Lung (tissue), 12 donors: ENCODE data around the gene POLR2L. TPM values are rescaled to one million over a fixed set of nuclear protein-coding genes. Genes with fewer than 3 reads are reported as not detected.

ENCODE experiments used
- ATAC-seq: fragments of 200-7000 bp; cut with Tn5 transposase; one replicate; pipeline ENCODE4 v1.9.1; 2020; ENCODE audit warnings: moderate number of reproducible peaks; ENCODE audit not compliant: insufficient read depth, low FRiP score
- DNase-seq, 3 donors: peaks; one replicate each; pipeline ENCODE4 v3.0.0-alpha.2; 2013 to 2017
- H3K27ac ChIP-seq, 2 donors: one replicate each; pipeline ENCODE4 v1.5.1; 2013; ENCODE audit warnings: mild to moderate bottlenecking in 2 of 2, moderate library complexity in 2 of 2, control low read depth in 1 of 2, inconsistent platforms in 1 of 2, low read depth in 1 of 2, low read length in 1 of 2
- H3K27me3 ChIP-seq, 3 donors: one replicate each; pipeline ENCODE4 v1.5.1; 2013; ENCODE audit warnings: low read length in 2 of 3; ENCODE audit not compliant: control insufficient read depth in 3 of 3, insufficient read depth in 3 of 3
- H3K36me3 ChIP-seq, 4 donors: one replicate each; pipeline ENCODE4 v1.5.1; 2013; ENCODE audit warnings: low read length in 4 of 4, mild to moderate bottlenecking in 1 of 4, moderate library complexity in 1 of 4; ENCODE audit not compliant: control insufficient read depth in 4 of 4, insufficient read depth in 4 of 4
- H3K4me1 ChIP-seq, 5 donors: one replicate each; pipeline ENCODE4 v1.5.1; 2013; ENCODE audit warnings: low read length in 5 of 5, mild to moderate bottlenecking in 2 of 5, moderate library complexity in 1 of 5; ENCODE audit not compliant: control insufficient read depth in 5 of 5, insufficient read depth in 5 of 5
- H3K4me3 ChIP-seq: one replicate; pipeline ENCODE4 v1.5.1; 2013; ENCODE audit warnings: mild to moderate bottlenecking, control low read depth, moderate library complexity
- H3K9ac ChIP-seq, 2 donors: one replicate each; pipeline ENCODE4 v1.5.1; 2013; ENCODE audit warnings: low read length in 2 of 2, control low read depth in 1 of 2; ENCODE audit not compliant: insufficient read depth in 1 of 2
- H3K9me3 ChIP-seq, 4 donors: one replicate each; pipeline ENCODE4 v1.5.1; 2013; ENCODE audit warnings: low read length in 3 of 4, mild to moderate bottlenecking in 1 of 4, moderate library complexity in 1 of 4; ENCODE audit not compliant: control insufficient read depth in 4 of 4, insufficient read depth in 3 of 4
- CTCF ChIP-seq: IDR thresholded peaks from 2 replicates; pipeline ENCODE4 v1.5.1; 2012; ENCODE audit warnings: mild to moderate bottlenecking; ENCODE audit errors: control extremely low read depth, extremely low read depth
- WGBS, 2 donors: extraction: QIAGEN DNeasy Blood & Tissue Kit; methylation state at CpG; one replicate each; pipeline ENCODE4 v1.1.7; 2013; 5-methylcytosine and 5-hydroxymethylcytosine counted together
- polyA plus RNA-seq, 2 donors: library from polyadenylated mRNA; stranded (reverse); fragments of 200-250 nt; gene quantifications; one replicate each; pipeline ENCODE4 v1.2.1, GENCODE V29; 2013
- total RNA-seq, 2 donors: library from RNA; depleted of rRNA in 1 of 2; stranded (reverse); fragments of >200 nt in 1 of 2; gene quantifications; one replicate each; pipeline ENCODE4 v1.2.1, GENCODE V29; 2014 to 2021
- donor health status: control.
- donor health status: control.
- donor health status: Bipolar disorder and iron deficiency.
- donor health status: healthy.
- donor health status: DM: yes; HTN: yes; CAD: no.

POLR2L gene
- total and polyA plus RNA-seq, 4 donors = 144 to 183 (median 167) TPM

GRCh38 chr11:886568-886967 lies 44.2 kb upstream of the POLR2L start:
- ATAC-seq (no peak), DNase-seq (no peak)
- no peak overlapping the region for H3K27ac ChIP-seq
- H3K36me3 ChIP-seq = peaks cover 0 to 48% (median 7%) of the 10 kb centered on the region in 4 donors
- H3K4me1 ChIP-seq = peaks cover 0 to 12% (median 0%) of the 10 kb centered on the region in 5 donors
- 97% methylated on average over 17 of the region's 17 CpGs for WGBS, 2 donors
- H3K27me3 ChIP-seq = no peaks in the 10 kb centered on the region
- TF ChIP-seq CTCF = no peak
- no peak overlapping the region for H3K4me3 ChIP-seq
- H3K9ac ChIP-seq = no peak overlapping the region
- no peaks in the 10 kb centered on the region for H3K9me3 ChIP-seq

- WGBS, 2 donors = 88 to 92% methylated on average over 16 of the region's 16 CpGs
- TF ChIP-seq CTCF = no peak
Observed at GRCh38 chr11:884578-885070, 42.3 kb upstream of the POLR2L start.

DNA sequence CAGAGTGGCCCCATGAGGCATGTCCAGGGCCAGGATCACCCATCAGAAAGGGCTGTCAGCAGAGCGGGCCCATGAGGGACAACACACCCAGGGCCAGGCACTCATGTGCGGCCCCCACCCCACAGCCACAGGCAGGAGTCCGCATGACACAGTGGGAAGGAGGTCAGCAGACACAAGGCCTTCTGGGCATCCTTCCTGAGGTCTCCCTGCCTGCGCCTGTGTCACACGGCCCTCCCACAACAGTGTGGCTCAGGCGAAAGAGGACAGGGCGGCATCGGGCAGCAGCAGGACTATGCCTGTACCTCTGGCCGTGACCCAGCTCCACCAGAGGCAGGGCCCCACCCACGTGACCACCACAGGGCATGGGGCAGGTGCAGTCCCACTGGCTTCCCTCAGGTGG lies 41.2 kb upstream of the POLR2L start:
- H3K4me3 ChIP-seq = no peak overlapping the region
- no peaks in the 10 kb centered on the region for H3K9me3 ChIP-seq
- H3K27me3 ChIP-seq = no peaks in the 10 kb centered on the region
- 84 to 96% methylated on average over 10 of the region's 10 CpGs for WGBS, 2 donors
- H3K9ac ChIP-seq = no peak overlapping the region
- DNase-seq (no peak), ATAC-seq (no peak)
- no peak for TF ChIP-seq CTCF
- H3K4me1 ChIP-seq = no peaks in the 10 kb centered on the region
- peaks cover 0 to 50% (median 8%) of the 10 kb centered on the region in 4 donors for H3K36me3 ChIP-seq
- no peak overlapping the region for H3K27ac ChIP-seq

More at GRCh38 chr11:884578-885070, 42.3 kb upstream of the POLR2L start:
- DNase-seq (no peak), ATAC-seq (no peak)
- Histone ChIP-seq H3K4me1 (no peaks in the 10 kb centered on the region), H3K27me3 (no peaks in the 10 kb centered on the region), H3K27ac (no peak overlapping the region), H3K4me3 (no peak overlapping the region), H3K9me3 (no peaks in the 10 kb centered on the region), H3K9ac (no peak overlapping the region), H3K36me3 (peaks cover 0 to 54% (median 8%) of the 10 kb centered on the region in 4 donors)

DNA sequence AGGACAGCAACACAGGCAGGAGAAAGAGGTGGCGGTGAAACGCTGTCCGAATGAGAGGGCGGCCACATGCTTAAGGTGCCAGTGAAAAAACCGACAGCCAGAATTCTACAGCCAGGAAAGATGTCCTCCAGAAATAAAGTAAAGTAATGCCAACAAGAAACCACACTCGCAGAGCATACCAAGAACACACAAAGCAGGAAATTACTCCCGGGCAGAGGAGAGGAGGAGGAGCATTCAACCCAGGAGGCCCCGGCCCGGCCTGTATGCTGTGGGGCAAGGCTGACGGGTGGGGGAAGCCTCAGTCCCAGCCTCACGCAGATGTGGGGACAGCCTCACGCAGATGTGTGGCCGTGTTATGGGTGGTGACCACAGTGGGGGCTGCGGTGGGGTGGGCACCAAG lies 40.3 kb upstream of the POLR2L start:
- WGBS, 2 donors = 78 to 86% methylated on average over 12 to 14 of the region's 14 CpGs
- no peak for DNase-seq
- H3K9ac ChIP-seq = no peak overlapping the region
- no peaks in the 10 kb centered on the region for H3K9me3 ChIP-seq
- no peak for ATAC-seq
- TF ChIP-seq CTCF = no peak
- no peak overlapping the region for H3K4me3 ChIP-seq
- H3K4me1 ChIP-seq = no peaks in the 10 kb centered on the region
- H3K27ac ChIP-seq = no peak overlapping the region
- H3K36me3 ChIP-seq = peaks cover 0 to 49% (median 7%) of the 10 kb centered on the region in 4 donors
- H3K27me3 ChIP-seq = no peaks in the 10 kb centered on the region
